K562 treated with DMSO at 1 percent for 4 hours (cell line): ENCODE data around the gene SAMD14. TPM values are rescaled to one million over a fixed set of nuclear protein-coding genes. Genes with fewer than 3 reads are reported as not detected.

Experiments
- total RNA-seq: library from RNA; unstranded; fragments of 300-600 nt; gene quantifications from 2 replicates; pipeline ENCODE4 v1.2.3, GENCODE V29; 2022; ENCODE audit not compliant: insufficient read depth

SAMD14 gene
- 0.29 TPM in 1 of 2 replicates, not detected in the other for total RNA-seq

GRCh38 chr17:50129728-50130558 is at the start of gene SAMD14:
Gene SAMD14, minus strand, starts transcription at chr17:50130160. Its CDS starts 5,201 bp downstream, at chr17:50124959.

GRCh38 chr17:50165867-50166517 is 36.0 kb upstream of the SAMD14 start, which contains the start of gene SGCA:
Gene SGCA, plus strand, starts transcription at chr17:50166005. Its CDS starts 36 bp downstream, at chr17:50166041.

GRCh38 chr17:50150354-50151040 is 20.5 kb upstream of the SAMD14 start, which contains the start of gene PPP1R9B:
Gene PPP1R9B, minus strand, starts transcription at chr17:50150677. Its CDS starts 164 bp downstream, at chr17:50150513.

GRCh38 chr17:50094753-50095619 is 35.0 kb downstream of the SAMD14 start, which contains the start of gene PDK2:
Gene PDK2, plus strand, starts transcription at chr17:50095351. Its CDS starts 85 bp downstream, at chr17:50095436.

Other genes starting within 250 kb of the SAMD14 start
- gene DLX4, start 161.0 kb downstream of the SAMD14 start, total RNA-seq, result 4.7 and 8.6 TPM in 2 replicates
- gene DLX3, start 134.9 kb downstream of the SAMD14 start, total RNA-seq, result not detected in 2 replicates
- 2.7 TPM in 1 of 2 replicates, not detected in the other for gene ITGA3, start 74.0 kb downstream of the SAMD14 start, total RNA-seq
- 2.1 TPM in 1 of 2 replicates, not detected in the other for gene PDK2, start 34.8 kb downstream of the SAMD14 start, total RNA-seq
- 21.4 and 26.4 TPM in 2 replicates for gene PPP1R9B, start 20.5 kb upstream of the SAMD14 start, total RNA-seq
- not detected in 2 replicates for gene SGCA, start 35.8 kb upstream of the SAMD14 start, total RNA-seq
- 0.63 and 0.67 TPM in 2 replicates for gene COL1A1, start 71.5 kb upstream of the SAMD14 start, total RNA-seq
- gene TMEM92, start 144.3 kb upstream of the SAMD14 start, total RNA-seq, result 1.3 TPM in 1 of 2 replicates, not detected in the other
- gene XYLT2, start 216.0 kb upstream of the SAMD14 start, total RNA-seq, result 7.5 and 7.7 TPM in 2 replicates
- gene MRPL27, start 243.0 kb upstream of the SAMD14 start, total RNA-seq, result 55.0 and 62.6 TPM in 2 replicates
- gene EME1, start 243.1 kb upstream of the SAMD14 start, total RNA-seq, result 12.6 and 13.4 TPM in 2 replicates